Progenitor cell of endocrine pancreas (in vitro differentiated cells): ENCODE results near the gene KRTAP9-7. TPM values are rescaled to one million over a fixed set of nuclear protein-coding genes. Genes with fewer than 3 reads are reported as not detected.

Experiments used
- DNase-seq: peaks from one replicate; pipeline ENCODE4 v3.0.0; 2021; ENCODE audit warnings: low spot score; ENCODE audit not compliant: unreplicated experiment
- H3K27ac Mint-ChIP-seq: 2 replicates; pipeline ENCODE4 v1.8.0; 2021; ENCODE audit warnings: mild to moderate bottlenecking, moderate library complexity, mixed read lengths
- H3K27me3 Mint-ChIP-seq: 2 replicates; pipeline ENCODE4 v1.8.0; 2021; ENCODE audit warnings: mixed read lengths
- H3K36me3 Mint-ChIP-seq: 2 replicates; pipeline ENCODE4 v1.8.0; 2022; ENCODE audit warnings: mixed read lengths; ENCODE audit not compliant: insufficient read depth
- H3K4me1 Mint-ChIP-seq: 2 replicates; pipeline ENCODE4 v1.8.0; 2021; ENCODE audit warnings: low read depth, mixed read lengths
- H3K4me3 Mint-ChIP-seq: 2 replicates; pipeline ENCODE4 v1.8.0; 2021; ENCODE audit warnings: low read depth, mild to moderate bottlenecking, moderate library complexity, mixed read lengths
- H3K9me3 Mint-ChIP-seq: 2 replicates; pipeline ENCODE4 v1.8.0; 2021; ENCODE audit warnings: low read depth, mixed read lengths
- total RNA-seq: library from RNA; stranded (reverse); gene quantifications from 2 replicates; pipeline ENCODE4 v1.2.1, GENCODE V29; 2021
- TF ChIP-seq, protein P1 (sequence below): fragments of 200-600 bp; sonication (generic); IDR thresholded peaks from one replicate; pipeline ENCODE4 v1.5.0; 2021; ENCODE audit warnings: antibody characterized with exemption, mild to moderate bottlenecking; ENCODE audit not compliant: unreplicated experiment

KRTAP9-7 gene
- total RNA-seq, 1 donor from 2014 or later, result not detected

DNA sequence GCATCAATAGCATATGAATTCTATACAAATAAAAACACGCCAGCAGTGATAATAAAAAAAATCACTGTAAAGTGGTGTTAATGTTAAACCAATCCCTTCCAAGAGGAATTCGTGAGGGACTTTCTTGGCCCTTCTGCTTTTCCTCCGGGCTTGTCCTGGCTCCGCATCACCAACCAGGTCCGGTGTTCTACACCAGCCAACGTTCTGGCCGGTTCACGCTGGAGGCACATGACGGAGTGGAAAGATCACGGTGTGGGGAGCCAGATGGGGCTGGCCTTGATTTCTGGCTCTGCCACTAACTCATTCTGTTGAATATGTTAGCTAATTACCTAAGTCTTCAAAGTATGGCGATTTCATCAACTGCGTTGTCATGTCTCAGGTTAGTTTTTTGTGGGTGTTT, 28.6 kb downstream of the KRTAP9-7 start:
- H3K4me1 Mint-ChIP-seq, result no peaks in the 10 kb centered on the region
- H3K4me3 Mint-ChIP-seq, result no peak overlapping the region
- TF ChIP-seq, protein P1, sequence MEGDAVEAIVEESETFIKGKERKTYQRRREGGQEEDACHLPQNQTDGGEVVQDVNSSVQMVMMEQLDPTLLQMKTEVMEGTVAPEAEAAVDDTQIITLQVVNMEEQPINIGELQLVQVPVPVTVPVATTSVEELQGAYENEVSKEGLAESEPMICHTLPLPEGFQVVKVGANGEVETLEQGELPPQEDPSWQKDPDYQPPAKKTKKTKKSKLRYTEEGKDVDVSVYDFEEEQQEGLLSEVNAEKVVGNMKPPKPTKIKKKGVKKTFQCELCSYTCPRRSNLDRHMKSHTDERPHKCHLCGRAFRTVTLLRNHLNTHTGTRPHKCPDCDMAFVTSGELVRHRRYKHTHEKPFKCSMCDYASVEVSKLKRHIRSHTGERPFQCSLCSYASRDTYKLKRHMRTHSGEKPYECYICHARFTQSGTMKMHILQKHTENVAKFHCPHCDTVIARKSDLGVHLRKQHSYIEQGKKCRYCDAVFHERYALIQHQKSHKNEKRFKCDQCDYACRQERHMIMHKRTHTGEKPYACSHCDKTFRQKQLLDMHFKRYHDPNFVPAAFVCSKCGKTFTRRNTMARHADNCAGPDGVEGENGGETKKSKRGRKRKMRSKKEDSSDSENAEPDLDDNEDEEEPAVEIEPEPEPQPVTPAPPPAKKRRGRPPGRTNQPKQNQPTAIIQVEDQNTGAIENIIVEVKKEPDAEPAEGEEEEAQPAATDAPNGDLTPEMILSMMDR, result no peak
- DNase-seq, result no peak
- H3K9me3 Mint-ChIP-seq, result no peaks in the 10 kb centered on the region
- peaks cover 21% of the 10 kb centered on the region for H3K27me3 Mint-ChIP-seq
- no peaks in the 10 kb centered on the region for H3K36me3 Mint-ChIP-seq
- H3K27ac Mint-ChIP-seq, result no peak overlapping the region

DNA sequence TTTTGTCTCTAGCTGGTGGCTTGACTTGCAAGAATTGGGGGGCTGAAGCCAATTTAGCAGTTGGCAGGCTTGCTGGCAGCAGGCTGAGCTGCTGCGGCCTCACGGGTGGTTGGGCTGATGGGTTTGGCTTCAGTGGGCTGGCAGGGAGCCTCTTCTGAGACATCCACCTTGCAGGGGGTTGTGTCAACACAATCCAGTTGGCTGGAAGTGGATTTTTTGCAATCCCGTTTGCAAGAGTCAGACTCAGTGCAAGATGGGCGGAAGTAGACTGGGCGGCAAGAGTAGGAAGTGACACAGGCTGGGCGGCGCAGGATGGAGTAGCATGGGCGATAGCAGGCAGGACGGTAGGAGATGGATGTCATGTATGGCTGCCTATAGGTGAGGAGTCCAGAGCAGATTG, 32.1 kb downstream of the KRTAP9-7 start:
- H3K4me3 Mint-ChIP-seq, result no peak overlapping the region
- no peak for DNase-seq
- H3K27ac Mint-ChIP-seq, result no peak overlapping the region

DNA sequence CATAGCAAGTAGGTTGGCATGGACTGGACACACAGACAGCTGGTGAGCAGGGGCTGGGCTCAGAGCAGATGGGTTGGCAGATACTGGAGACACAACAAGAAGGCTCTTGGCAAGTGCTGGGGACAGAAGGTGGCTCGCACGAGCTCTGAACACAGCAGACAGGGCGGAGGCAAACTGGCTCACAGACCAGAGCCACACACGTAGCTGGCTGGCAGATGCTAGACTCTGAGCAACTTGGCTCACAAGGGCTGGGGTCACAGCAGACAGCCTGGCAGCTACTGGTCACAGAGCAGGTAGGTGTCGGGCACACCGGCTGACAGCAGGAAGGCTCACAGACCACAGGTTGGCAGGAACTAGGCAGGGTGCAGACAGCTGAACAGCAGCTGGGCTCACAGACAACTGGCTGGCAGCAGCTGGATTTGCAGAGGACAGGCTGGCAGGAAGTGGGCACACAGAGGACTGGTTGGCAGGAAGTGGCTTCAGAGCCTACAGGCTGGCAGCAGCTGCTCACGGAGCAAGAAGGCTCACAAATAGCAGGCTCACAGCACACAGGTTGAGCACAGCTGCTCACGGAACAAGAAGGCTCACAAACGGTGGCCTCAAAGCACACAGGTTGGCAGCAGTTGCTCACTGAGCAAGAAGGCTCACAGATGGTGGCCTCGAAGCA, 32.9 kb downstream of the KRTAP9-7 start:
- Mint-ChIP-seq H3K4me1 (no peaks in the 10 kb centered on the region), H3K36me3 (no peaks in the 10 kb centered on the region), H3K4me3 (no peak overlapping the region), H3K27me3 (peaks cover 36% of the 10 kb centered on the region), H3K9me3 (no peaks in the 10 kb centered on the region), H3K27ac (no peak overlapping the region)
- TF ChIP-seq, protein P1, result no peak
- DNase-seq, result no peak

More for the DNA sequence above, 32.1 kb downstream of the KRTAP9-7 start:
- Mint-ChIP-seq H3K4me1 (no peaks in the 10 kb centered on the region), H3K36me3 (no peaks in the 10 kb centered on the region), H3K9me3 (no peaks in the 10 kb centered on the region), H3K27me3 (peaks cover 36% of the 10 kb centered on the region)
- TF ChIP-seq, protein P1, result no peak

DNA sequence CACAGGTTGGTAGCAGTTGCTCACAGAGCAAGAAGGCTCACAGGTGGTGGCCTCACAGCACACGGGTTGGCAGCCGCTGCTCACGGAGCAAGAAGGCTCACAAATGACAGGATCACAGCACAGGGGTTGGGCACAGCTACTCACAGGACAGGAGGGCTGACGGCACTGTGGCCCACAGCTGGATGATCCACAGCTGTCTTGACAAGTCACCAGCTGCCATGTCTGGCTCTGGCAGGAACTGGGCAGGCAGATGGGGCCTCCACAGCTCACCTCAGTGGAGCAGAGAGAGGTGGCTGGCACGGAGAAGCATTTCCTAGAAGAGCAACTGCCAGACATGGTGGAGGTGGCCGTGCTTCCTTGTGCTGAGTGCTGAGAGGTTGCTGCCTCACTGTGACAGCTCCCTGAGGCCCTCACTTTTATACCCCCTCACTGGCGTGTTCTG, 33.4 kb downstream of the KRTAP9-7 start, which contains the start of gene KRTAP16-1:
Gene KRTAP16-1, minus strand, starts transcription at position 392 of the 442 bp plus-strand sequence. Its CDS starts 56 bp downstream, at position 336.
- H3K9me3 Mint-ChIP-seq, result no peaks in the 10 kb centered on the region
- H3K36me3 Mint-ChIP-seq, result no peaks in the 10 kb centered on the region
- no peak within 1 kb of the TSS for H3K4me3 Mint-ChIP-seq
- H3K27me3 Mint-ChIP-seq, result peaks cover 36% of the 10 kb centered on the region
- no peak for DNase-seq
- H3K27ac Mint-ChIP-seq, result no peak within 1 kb of the TSS
- H3K4me1 Mint-ChIP-seq, result no peaks in the 10 kb centered on the region
- TF ChIP-seq, protein P1, result no peak

DNA sequence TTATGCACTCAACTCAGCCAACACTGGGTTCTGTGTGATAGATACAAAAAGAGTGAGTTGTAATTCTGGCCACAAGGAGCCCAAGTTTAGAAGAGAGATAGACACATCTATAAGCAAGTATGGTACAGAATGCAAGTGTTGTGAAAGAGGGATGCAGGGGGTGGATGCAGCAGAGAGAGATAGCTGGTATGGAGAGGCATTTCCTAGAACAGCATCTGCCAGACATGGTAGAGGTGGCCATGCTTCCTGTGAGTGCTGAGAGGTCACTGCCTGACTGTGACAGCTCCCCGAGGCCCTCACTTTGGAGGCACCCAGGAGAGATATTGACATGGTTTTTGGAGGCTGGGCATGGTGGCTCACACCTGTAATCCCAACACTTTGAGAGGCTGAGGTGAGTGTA, 35.6 kb downstream of the KRTAP9-7 start:
- TF ChIP-seq, protein P1, result no peak
- H3K4me1 Mint-ChIP-seq, result no peaks in the 10 kb centered on the region
- no peaks in the 10 kb centered on the region for H3K36me3 Mint-ChIP-seq
- no peaks in the 10 kb centered on the region for H3K9me3 Mint-ChIP-seq
- DNase-seq, result no peak
- H3K27ac Mint-ChIP-seq, result no peak overlapping the region
- H3K4me3 Mint-ChIP-seq, result no peak overlapping the region
- peaks cover 40% of the 10 kb centered on the region for H3K27me3 Mint-ChIP-seq
